Type B pancreatic cell (in vitro differentiated cells): Measurements from ENCODE around the gene SRXN1. TPM values are rescaled to one million over a fixed set of nuclear protein-coding genes. Genes with fewer than 3 reads are reported as not detected.

Experiments
- DNase-seq: peaks from one replicate; pipeline ENCODE4 v3.0.0; 2021; ENCODE audit warnings: mixed read lengths; ENCODE audit not compliant: unreplicated experiment; ENCODE audit errors: extremely low spot score
- H3K27ac Mint-ChIP-seq: 2 replicates; pipeline ENCODE4 v1.8.0; 2021; ENCODE audit warnings: mild to moderate bottlenecking, mixed read lengths
- H3K27me3 Mint-ChIP-seq: 2 replicates; pipeline ENCODE4 v1.8.0; 2021; ENCODE audit warnings: mixed read lengths
- H3K36me3 Mint-ChIP-seq: 2 replicates; pipeline ENCODE4 v1.8.0; 2021; ENCODE audit warnings: mixed read lengths
- H3K4me1 Mint-ChIP-seq: one replicate; pipeline ENCODE4 v1.8.0; 2021; ENCODE audit warnings: mixed read lengths; ENCODE audit not compliant: unreplicated experiment
- H3K4me3 Mint-ChIP-seq: 2 replicates; pipeline ENCODE4 v1.8.0; 2021; ENCODE audit warnings: mild to moderate bottlenecking, mixed read lengths
- H3K9me3 Mint-ChIP-seq: 2 replicates; pipeline ENCODE4 v1.8.0; 2021; ENCODE audit warnings: mixed read lengths
- CTCF ChIP-seq: fragments of 200-600 bp; sonication (generic); conservative IDR thresholded peaks from 2 replicates; pipeline ENCODE4 v1.5.0; 2021; ENCODE audit warnings: antibody characterized with exemption, mild to moderate bottlenecking
- total RNA-seq: library from RNA; stranded (reverse); gene quantifications from 2 replicates; pipeline ENCODE4 v1.2.1, GENCODE V29; 2021; ENCODE audit warnings: low replicate concordance

Gene SRXN1
- total RNA-seq, 1 donor from 2014 or later, result 16.3 TPM

- Mint-ChIP-seq H3K4me1 (peaks cover 10% of the 10 kb centered on the region), H3K9me3 (no peaks in the 10 kb centered on the region), H3K36me3 (no peaks in the 10 kb centered on the region), H3K4me3 (no peak overlapping the region), H3K27me3 (peaks cover 48% of the 10 kb centered on the region), H3K27ac (no peak overlapping the region)
- no peak for TF ChIP-seq CTCF
- DNase-seq, result no peak
These were observed 27.6 kb downstream of the SRXN1 start for GRCh38 chr20:625360-625932.

GRCh38 chr20:623704-624103, 29.3 kb downstream of the SRXN1 start:
- peaks cover 10% of the 10 kb centered on the region for H3K4me1 Mint-ChIP-seq
- H3K27me3 Mint-ChIP-seq, result peaks cover 47% of the 10 kb centered on the region
- H3K9me3 Mint-ChIP-seq, result peaks cover 4% of the 10 kb centered on the region
- no peak for TF ChIP-seq CTCF
- no peak overlapping the region for H3K4me3 Mint-ChIP-seq
- no peak for DNase-seq
- H3K27ac Mint-ChIP-seq, result no peak overlapping the region
- no peaks in the 10 kb centered on the region for H3K36me3 Mint-ChIP-seq

GRCh38 chr20:623021-623420, 30.0 kb downstream of the SRXN1 start:
- TF ChIP-seq CTCF, result no peak
- Mint-ChIP-seq H3K4me1 (peaks cover 10% of the 10 kb centered on the region), H3K4me3 (no peak overlapping the region), H3K36me3 (no peaks in the 10 kb centered on the region), H3K27ac (no peak overlapping the region), H3K27me3 (peaks cover 41% of the 10 kb centered on the region), H3K9me3 (peaks cover 4% of the 10 kb centered on the region)
- no peak for DNase-seq

GRCh38 chr20:622161-622560, 30.8 kb downstream of the SRXN1 start:
- H3K27me3 Mint-ChIP-seq, result peaks cover 36% of the 10 kb centered on the region
- no peak overlapping the region for H3K27ac Mint-ChIP-seq
- H3K4me3 Mint-ChIP-seq, result no peak overlapping the region
- no peaks in the 10 kb centered on the region for H3K36me3 Mint-ChIP-seq
- peaks cover 4% of the 10 kb centered on the region for H3K9me3 Mint-ChIP-seq
- DNase-seq, result no peak
- peaks cover 10% of the 10 kb centered on the region for H3K4me1 Mint-ChIP-seq
- no peak for TF ChIP-seq CTCF

- H3K27ac Mint-ChIP-seq, result no peak overlapping the region
- no peak for TF ChIP-seq CTCF
- H3K4me1 Mint-ChIP-seq, result peaks cover 10% of the 10 kb centered on the region
These were observed 31.8 kb downstream of the SRXN1 start for GRCh38 chr20:621125-621756.

More at GRCh38 chr20:621125-621756, 31.8 kb downstream of the SRXN1 start:
- Mint-ChIP-seq H3K4me3 (no peak overlapping the region), H3K9me3 (peaks cover 4% of the 10 kb centered on the region), H3K27me3 (peaks cover 34% of the 10 kb centered on the region), H3K36me3 (no peaks in the 10 kb centered on the region)
- DNase-seq, result no peak
